Measurements from ENCODE around the gene AFP. TPM values are rescaled to one million over a fixed set of nuclear protein-coding genes. Genes with fewer than 3 reads are reported as not detected.

AFP gene
- total and polyA plus RNA-seq, 2 of the 4 experiments (the other 2 are of a cell fraction): 0.87 to 1.3 TPM

DNA sequence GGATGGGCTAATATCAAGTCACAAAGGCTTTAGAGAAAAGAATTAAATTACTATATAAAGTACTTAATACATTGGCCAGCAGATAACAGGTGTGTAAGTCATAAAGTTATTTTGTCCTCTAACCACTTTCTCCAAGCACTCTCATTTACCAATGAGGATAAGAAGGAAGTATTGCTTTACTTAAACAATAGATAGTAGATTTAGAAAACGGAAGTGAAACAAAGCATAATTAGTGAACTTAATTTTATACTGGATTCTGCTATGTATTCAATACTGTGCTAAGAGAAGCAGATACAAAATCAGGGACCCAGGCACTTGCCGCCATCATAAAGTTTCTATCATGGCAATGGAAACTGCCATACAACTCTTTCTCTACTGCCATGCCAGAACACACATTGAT, 69.5 kb downstream of the AFP start:
- Histone ChIP-seq H2AFZ (replicated peaks; ENCODE audit: low read length, poor library complexity) (no peak overlapping the region), H2BK20ac (ENCODE audit: low read depth, low read length) (no peak overlapping the region), H2BK15ac (ENCODE audit: low read depth, low read length) (no peak overlapping the region), H3K79me1 (ENCODE audit: low read depth in 1 of 2, low read length in 2 of 2) (no peaks in the 10 kb centered on the region), H2AK5ac (ENCODE audit: low read depth, low read length) (no peak overlapping the region), H4K20me1 (ENCODE audit: insufficient read depth, low read length) (no peaks in the 10 kb centered on the region), H2AK9ac (replicated peaks; ENCODE audit: low read depth, low read length, poor library complexity) (no peak overlapping the region), H3K9me3 (ENCODE audit: control insufficient read depth, insufficient read depth, low read length) (no peaks in the 10 kb centered on the region), H3K4me3 (ENCODE audit: insufficient read depth, low read depth, low read length) (no peak overlapping the region), H3K36me3 (ENCODE audit: control insufficient read depth, insufficient read depth, low read length) (no peaks in the 10 kb centered on the region), H4K91ac (ENCODE audit: insufficient read depth, low read depth, low read length) (no peak overlapping the region), H3K18ac (ENCODE audit: low read depth, low read length) (no peak overlapping the region), H3K4ac (ENCODE audit: low read depth, low read length) (no peak overlapping the region), H4K5ac (ENCODE audit: low read depth, low read length) (no peak overlapping the region), H3K56ac (ENCODE audit: extremely low read depth, insufficient read depth, low read length) (no peak overlapping the region), H3K14ac (replicated peaks; ENCODE audit: low read depth, low read length) (no peak overlapping the region), H3K4me2 (ENCODE audit: low read depth, low read length) (no peak overlapping the region), H2BK120ac (ENCODE audit: low read depth, low read length) (no peak overlapping the region), H3K23ac (ENCODE audit: low read depth, low read length) (no peak overlapping the region), H3K27ac (ENCODE audit: insufficient read depth, low read length) (no peak overlapping the region), H3K4me1 (ENCODE audit: control insufficient read depth, insufficient read depth, low read length) (no peaks in the 10 kb centered on the region), H2BK5ac (ENCODE audit: low read depth, low read length, poor library complexity, severe bottlenecking) (no peak overlapping the region), H4K8ac (ENCODE audit: low read depth in 2 of 2, low read length in 2 of 2) (no peak overlapping the region), H3K9me1 (ENCODE audit: insufficient read depth, low read length) (no peaks in the 10 kb centered on the region), H3K9ac (ENCODE audit: low read depth, low read length) (no peak overlapping the region), H3K27me3 (ENCODE audit: control insufficient read depth, insufficient read depth, low read length) (no peaks in the 10 kb centered on the region; the same call in 1 of the 2 replicates)
- DNase-seq (no peak), ATAC-seq (ENCODE audit: low read depth) (no peak)
- WGBS, 2 experiments (ENCODE audit: extremely low coverage in 2 of 2, insufficient read length in 1 of 2): no CpG with 5 or more reads among the region's 2 CpGs
- ChIA-PET CTCF (no interaction called here), POLR2A (ENCODE audit: unreplicated experiment) (no interaction called here)
- TF ChIP-seq, protein P1, sequence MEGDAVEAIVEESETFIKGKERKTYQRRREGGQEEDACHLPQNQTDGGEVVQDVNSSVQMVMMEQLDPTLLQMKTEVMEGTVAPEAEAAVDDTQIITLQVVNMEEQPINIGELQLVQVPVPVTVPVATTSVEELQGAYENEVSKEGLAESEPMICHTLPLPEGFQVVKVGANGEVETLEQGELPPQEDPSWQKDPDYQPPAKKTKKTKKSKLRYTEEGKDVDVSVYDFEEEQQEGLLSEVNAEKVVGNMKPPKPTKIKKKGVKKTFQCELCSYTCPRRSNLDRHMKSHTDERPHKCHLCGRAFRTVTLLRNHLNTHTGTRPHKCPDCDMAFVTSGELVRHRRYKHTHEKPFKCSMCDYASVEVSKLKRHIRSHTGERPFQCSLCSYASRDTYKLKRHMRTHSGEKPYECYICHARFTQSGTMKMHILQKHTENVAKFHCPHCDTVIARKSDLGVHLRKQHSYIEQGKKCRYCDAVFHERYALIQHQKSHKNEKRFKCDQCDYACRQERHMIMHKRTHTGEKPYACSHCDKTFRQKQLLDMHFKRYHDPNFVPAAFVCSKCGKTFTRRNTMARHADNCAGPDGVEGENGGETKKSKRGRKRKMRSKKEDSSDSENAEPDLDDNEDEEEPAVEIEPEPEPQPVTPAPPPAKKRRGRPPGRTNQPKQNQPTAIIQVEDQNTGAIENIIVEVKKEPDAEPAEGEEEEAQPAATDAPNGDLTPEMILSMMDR (conservative IDR thresholded peaks at IDR 0.05; ENCODE audit: low read depth, low read length): no peak
- TF ChIP-seq RAD21 (IDR thresholded peaks at IDR 0.05; ENCODE audit: low read length) (no peak), MAFK (IDR thresholded peaks at IDR 0.05; ENCODE audit: low read depth, low read length) (no peak), CEBPB (IDR thresholded peaks at IDR 0.05; ENCODE audit: low read depth, low read length) (no peak), BHLHE40 (IDR thresholded peaks at IDR 0.05; ENCODE audit: low read depth, low read length) (no peak), MXI1 (IDR thresholded peaks at IDR 0.05; ENCODE audit: borderline replicate concordance, low read depth, low read length) (no peak), RCOR1 (IDR thresholded peaks at IDR 0.05; ENCODE audit: insufficient replicate concordance, low read length) (no peak), POLR2A (IDR thresholded peaks at IDR 0.05; ENCODE audit: low read depth, low read length) (no peak), FOS (IDR thresholded peaks at IDR 0.05; ENCODE audit: low read depth, low read length) (no peak), RFX5 (IDR thresholded peaks at IDR 0.05; ENCODE audit: low read depth, low read length) (no peak), NFE2L2 (IDR thresholded peaks at IDR 0.05; ENCODE audit: low read depth, low read length) (no peak), MAZ (IDR thresholded peaks at IDR 0.05; ENCODE audit: borderline replicate concordance, low read depth, low read length) (no peak), CHD1 (IDR thresholded peaks at IDR 0.05; ENCODE audit: low read depth, low read length) (no peak), SMC3 (IDR thresholded peaks at IDR 0.05; ENCODE audit: low read depth, low read length) (no peak)
- TF ChIP-seq, protein P2, sequence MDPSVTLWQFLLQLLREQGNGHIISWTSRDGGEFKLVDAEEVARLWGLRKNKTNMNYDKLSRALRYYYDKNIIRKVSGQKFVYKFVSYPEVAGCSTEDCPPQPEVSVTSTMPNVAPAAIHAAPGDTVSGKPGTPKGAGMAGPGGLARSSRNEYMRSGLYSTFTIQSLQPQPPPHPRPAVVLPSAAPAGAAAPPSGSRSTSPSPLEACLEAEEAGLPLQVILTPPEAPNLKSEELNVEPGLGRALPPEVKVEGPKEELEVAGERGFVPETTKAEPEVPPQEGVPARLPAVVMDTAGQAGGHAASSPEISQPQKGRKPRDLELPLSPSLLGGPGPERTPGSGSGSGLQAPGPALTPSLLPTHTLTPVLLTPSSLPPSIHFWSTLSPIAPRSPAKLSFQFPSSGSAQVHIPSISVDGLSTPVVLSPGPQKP (IDR thresholded peaks at IDR 0.05; ENCODE audit: borderline replicate concordance, low read depth, low read length): no peak
- TF ChIP-seq, protein P3, sequence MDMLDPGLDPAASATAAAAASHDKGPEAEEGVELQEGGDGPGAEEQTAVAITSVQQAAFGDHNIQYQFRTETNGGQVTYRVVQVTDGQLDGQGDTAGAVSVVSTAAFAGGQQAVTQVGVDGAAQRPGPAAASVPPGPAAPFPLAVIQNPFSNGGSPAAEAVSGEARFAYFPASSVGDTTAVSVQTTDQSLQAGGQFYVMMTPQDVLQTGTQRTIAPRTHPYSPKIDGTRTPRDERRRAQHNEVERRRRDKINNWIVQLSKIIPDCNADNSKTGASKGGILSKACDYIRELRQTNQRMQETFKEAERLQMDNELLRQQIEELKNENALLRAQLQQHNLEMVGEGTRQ (IDR thresholded peaks at IDR 0.05; ENCODE audit: low read depth, low read length): no peak
- in situ Hi-C loops (cut with MboI; ENCODE audit: low sequenced_read_pairs): no loop called here
- no TSS peak for BruUV-seq (replicated peaks)
- intact Hi-C loops (cut with micrococcal nuclease): no loop called here
- dilution Hi-C loops (cut with HindIII; ENCODE audit: low sequenced_read_pairs, unreplicated experiment): no loop called here
